ENCODE measurements around the gene STPG2. TPM values are rescaled to one million over a fixed set of nuclear protein-coding genes. Genes with fewer than 3 reads are reported as not detected.

Gene STPG2
- total RNA-seq, 6 experiments from 2014 or later = not detected

DNA sequence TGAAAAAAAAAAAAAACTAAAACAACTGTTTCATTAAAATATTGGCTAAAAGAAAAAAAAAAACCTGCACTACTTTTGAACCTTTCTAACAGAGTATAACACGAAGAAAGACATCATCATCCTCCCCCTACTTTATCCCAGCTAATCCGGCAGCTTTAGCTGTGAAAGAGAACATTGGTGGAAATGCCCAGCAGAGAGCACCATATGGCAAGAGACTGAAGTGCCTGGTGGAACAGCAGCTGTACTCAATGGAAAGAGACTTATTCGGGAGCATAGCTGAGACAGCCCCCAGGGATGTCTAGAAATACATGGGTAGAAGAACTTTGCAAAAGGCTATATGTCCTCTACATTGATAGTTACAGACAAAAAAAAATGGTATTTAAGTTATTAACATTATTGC is 30.3 kb downstream of the STPG2 start:
- Mint-ChIP-seq H3K27ac (no peak overlapping the region), H3K4me3 (no peak overlapping the region), H3K4me1 (ENCODE audit: low read depth) (no peaks in the 10 kb centered on the region), H3K36me3 (ENCODE audit: low read depth) (no peaks in the 10 kb centered on the region), H3K27me3 (ENCODE audit: insufficient read depth) (peaks cover 5% of the 10 kb centered on the region), H3K9me3 (no peaks in the 10 kb centered on the region)
- peak; percentile 17 for DNase-seq
- TF ChIP-seq, protein P1, sequence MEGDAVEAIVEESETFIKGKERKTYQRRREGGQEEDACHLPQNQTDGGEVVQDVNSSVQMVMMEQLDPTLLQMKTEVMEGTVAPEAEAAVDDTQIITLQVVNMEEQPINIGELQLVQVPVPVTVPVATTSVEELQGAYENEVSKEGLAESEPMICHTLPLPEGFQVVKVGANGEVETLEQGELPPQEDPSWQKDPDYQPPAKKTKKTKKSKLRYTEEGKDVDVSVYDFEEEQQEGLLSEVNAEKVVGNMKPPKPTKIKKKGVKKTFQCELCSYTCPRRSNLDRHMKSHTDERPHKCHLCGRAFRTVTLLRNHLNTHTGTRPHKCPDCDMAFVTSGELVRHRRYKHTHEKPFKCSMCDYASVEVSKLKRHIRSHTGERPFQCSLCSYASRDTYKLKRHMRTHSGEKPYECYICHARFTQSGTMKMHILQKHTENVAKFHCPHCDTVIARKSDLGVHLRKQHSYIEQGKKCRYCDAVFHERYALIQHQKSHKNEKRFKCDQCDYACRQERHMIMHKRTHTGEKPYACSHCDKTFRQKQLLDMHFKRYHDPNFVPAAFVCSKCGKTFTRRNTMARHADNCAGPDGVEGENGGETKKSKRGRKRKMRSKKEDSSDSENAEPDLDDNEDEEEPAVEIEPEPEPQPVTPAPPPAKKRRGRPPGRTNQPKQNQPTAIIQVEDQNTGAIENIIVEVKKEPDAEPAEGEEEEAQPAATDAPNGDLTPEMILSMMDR (IDR thresholded peaks at IDR 0.05) = peak; percentile 52; the same call in 1 of the 2 replicates

DNA sequence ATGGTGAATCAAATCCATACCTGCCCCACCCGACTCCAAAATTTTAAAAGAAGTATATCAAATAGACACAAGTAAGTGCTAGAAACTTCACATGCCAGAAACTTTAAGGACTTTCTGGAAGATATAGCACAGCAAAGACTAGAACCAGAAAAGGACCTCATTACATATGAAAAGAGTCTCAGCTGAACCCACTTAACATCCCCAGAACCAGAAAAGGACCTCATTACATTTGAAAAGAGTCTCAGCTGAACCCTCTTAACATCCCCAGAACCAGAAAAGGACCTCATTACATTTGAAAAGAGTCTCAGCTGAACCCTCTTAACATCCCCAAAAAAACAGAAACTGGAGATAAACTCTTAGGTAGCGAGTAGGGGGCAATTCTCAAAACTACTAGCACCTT is 32.3 kb downstream of the STPG2 start:
- no peak for DNase-seq
- H3K4me3 Mint-ChIP-seq = no peak overlapping the region
- TF ChIP-seq, protein P1 (IDR thresholded peaks at IDR 0.05) = no peak
- H3K27me3 Mint-ChIP-seq (ENCODE audit: insufficient read depth) = peaks cover 5% of the 10 kb centered on the region
- no peaks in the 10 kb centered on the region for H3K4me1 Mint-ChIP-seq (ENCODE audit: low read depth)
- H3K27ac Mint-ChIP-seq = no peak overlapping the region
- no peaks in the 10 kb centered on the region for H3K9me3 Mint-ChIP-seq
- no peaks in the 10 kb centered on the region for H3K36me3 Mint-ChIP-seq (ENCODE audit: low read depth)

DNA sequence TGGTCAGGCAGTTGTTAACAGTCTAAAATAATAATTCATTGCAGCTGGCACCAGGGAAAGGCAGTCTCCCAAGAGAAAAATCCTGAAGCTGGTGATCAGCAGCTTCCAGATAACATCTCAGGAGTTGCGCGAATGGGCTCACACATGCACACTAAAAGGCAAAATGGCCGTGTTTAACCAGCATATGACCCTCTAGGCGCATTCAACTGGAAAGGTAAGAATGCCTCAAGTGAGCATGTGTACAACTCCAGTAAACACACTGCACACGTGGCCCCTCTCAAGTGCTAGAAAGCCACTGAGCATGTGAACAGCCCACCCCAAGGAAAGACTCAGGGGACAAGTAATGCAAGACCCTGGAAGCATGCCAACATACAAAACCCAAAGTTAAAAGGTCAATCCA is 33.1 kb downstream of the STPG2 start:
- peaks cover 5% of the 10 kb centered on the region for H3K27me3 Mint-ChIP-seq (ENCODE audit: insufficient read depth)
- no peaks in the 10 kb centered on the region for H3K4me1 Mint-ChIP-seq (ENCODE audit: low read depth)
- DNase-seq = no peak
- no peak overlapping the region for H3K4me3 Mint-ChIP-seq
- no peaks in the 10 kb centered on the region for H3K9me3 Mint-ChIP-seq
- TF ChIP-seq, protein P1 (IDR thresholded peaks at IDR 0.05) = no peak
- no peaks in the 10 kb centered on the region for H3K36me3 Mint-ChIP-seq (ENCODE audit: low read depth)
- H3K27ac Mint-ChIP-seq = no peak overlapping the region

DNA sequence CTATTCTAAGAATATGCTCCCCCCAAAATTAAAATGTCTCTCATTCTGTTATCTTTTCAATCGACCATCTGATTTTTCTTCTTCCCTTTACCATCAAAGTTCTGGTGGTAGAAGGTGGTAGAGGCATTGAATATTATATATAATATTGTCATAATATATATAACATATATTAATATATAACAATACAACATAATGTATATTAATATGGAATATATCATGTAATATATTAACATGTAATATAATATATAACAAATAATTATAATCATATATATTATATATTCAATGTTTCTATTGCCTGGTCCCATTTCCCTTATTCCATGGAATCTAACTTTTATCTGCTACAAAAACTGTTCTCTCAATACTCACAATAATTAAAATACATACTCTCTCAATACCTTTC is 40.6 kb downstream of the STPG2 start:
- Mint-ChIP-seq H3K4me1 (ENCODE audit: low read depth) (no peaks in the 10 kb centered on the region), H3K27ac (no peak overlapping the region), H3K36me3 (ENCODE audit: low read depth) (no peaks in the 10 kb centered on the region), H3K9me3 (no peaks in the 10 kb centered on the region), H3K4me3 (no peak overlapping the region), H3K27me3 (ENCODE audit: insufficient read depth) (no peaks in the 10 kb centered on the region; the same call in 1 of the 2 replicates)
- no peak for DNase-seq
- TF ChIP-seq, protein P1 (IDR thresholded peaks at IDR 0.05) = no peak

DNA sequence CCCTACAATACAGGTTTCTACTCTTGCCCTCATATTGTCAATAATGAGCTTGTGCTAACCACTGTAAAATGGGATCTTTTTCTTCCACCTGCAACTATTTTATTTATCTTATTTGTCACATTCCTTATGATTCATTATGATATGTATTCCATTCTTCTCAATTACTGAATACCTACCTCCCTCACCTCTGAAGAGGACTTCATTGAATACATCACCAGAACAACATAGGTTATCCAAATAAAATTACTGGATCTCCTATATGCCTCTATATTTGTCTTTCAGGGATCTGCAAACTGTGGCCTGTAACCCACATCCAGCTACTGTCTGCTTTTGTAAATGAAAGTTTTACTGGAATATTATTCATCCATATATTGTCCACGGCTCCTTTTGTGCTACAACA is 41.3 kb downstream of the STPG2 start:
- no peaks in the 10 kb centered on the region for H3K36me3 Mint-ChIP-seq (ENCODE audit: low read depth)
- DNase-seq = no peak
- H3K4me3 Mint-ChIP-seq = no peak overlapping the region
- TF ChIP-seq, protein P1 (IDR thresholded peaks at IDR 0.05) = no peak
- H3K27me3 Mint-ChIP-seq (ENCODE audit: insufficient read depth) = no peaks in the 10 kb centered on the region; the same call in 1 of the 2 replicates
- H3K4me1 Mint-ChIP-seq (ENCODE audit: low read depth) = no peaks in the 10 kb centered on the region
- no peak overlapping the region for H3K27ac Mint-ChIP-seq
- H3K9me3 Mint-ChIP-seq = no peaks in the 10 kb centered on the region

DNA sequence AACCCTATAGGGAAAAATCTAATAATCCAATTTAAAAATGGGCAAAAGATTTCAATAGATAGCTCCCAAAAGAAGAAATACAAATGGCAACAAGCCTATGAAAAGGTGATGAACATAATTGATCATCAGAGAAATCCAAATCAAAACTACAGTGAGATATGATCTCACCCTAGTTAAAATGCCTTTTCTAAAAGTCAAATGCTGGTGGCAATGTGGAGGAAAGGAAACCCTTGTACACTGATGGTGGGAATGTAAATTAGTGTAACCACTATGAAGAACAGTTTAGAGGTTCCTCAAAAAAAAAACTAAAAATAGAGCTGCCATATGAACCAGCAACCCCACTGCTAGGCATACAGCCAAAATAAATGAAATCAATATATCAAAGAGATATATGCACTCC is 44.5 kb downstream of the STPG2 start:
- TF ChIP-seq, protein P1 (IDR thresholded peaks at IDR 0.05) = no peak
- H3K36me3 Mint-ChIP-seq (ENCODE audit: low read depth) = no peaks in the 10 kb centered on the region
- H3K27ac Mint-ChIP-seq = no peak overlapping the region
- no peak overlapping the region for H3K4me3 Mint-ChIP-seq
- no peaks in the 10 kb centered on the region for H3K9me3 Mint-ChIP-seq
- no peak for DNase-seq
- H3K4me1 Mint-ChIP-seq (ENCODE audit: low read depth) = no peaks in the 10 kb centered on the region
- H3K27me3 Mint-ChIP-seq (ENCODE audit: insufficient read depth) = peaks cover 5% of the 10 kb centered on the region; the same call in 1 of the 2 replicates

Measured in HFFc6 (cell line).